Stimulated activated naive CD4-positive, alpha-beta T cell (primary cell): ENCODE data around the gene KCNC3.
A peak's percentile ranks its signal among the peaks of the same experiment; 100 is the strongest.
"Not testable (repeated sequence)": the region's sequence is repeated elsewhere in the genome, so short reads cannot be mapped to it uniquely, and the experiment has no call there.

Source experiments
- DNase-seq, 6 experiments: peaks; one replicate each; lab custom pipeline; 2025; lab: John Stamatoyannopoulos, UW

The KCNC3 gene

DNA sequence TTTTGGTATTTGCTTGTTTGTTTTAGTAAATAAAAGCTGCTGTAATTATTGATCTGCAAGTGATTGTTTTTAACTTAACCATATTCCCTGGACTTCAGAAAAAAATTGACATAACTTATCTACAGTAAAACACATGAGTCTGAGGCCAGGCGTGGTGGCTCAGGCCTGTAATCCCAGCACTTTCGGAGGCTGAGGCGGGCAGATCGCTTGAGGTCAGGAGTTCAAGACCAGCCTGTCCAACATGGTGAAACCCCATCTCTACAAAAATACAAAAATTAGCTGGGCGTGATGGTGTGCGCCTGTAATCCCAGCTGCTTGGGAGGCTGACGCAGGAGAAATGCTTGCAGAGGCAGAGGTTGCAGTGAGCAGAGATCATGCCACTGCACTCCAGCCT, 24.3 kb upstream of the KCNC3 start:
- DNase-seq: not testable (repeated sequence)

- no peak for DNase-seq
These were observed 23.1 kb upstream of the KCNC3 start for GRCh38 chr19:50352242-50352641.

GRCh38 chr19:50349277-50350057, 20.3 kb upstream of the KCNC3 start:
- no peak for DNase-seq

- DNase-seq: not testable (repeated sequence)
These were observed 18.0 kb upstream of the KCNC3 start for GRCh38 chr19:50347089-50347581.

DNA sequence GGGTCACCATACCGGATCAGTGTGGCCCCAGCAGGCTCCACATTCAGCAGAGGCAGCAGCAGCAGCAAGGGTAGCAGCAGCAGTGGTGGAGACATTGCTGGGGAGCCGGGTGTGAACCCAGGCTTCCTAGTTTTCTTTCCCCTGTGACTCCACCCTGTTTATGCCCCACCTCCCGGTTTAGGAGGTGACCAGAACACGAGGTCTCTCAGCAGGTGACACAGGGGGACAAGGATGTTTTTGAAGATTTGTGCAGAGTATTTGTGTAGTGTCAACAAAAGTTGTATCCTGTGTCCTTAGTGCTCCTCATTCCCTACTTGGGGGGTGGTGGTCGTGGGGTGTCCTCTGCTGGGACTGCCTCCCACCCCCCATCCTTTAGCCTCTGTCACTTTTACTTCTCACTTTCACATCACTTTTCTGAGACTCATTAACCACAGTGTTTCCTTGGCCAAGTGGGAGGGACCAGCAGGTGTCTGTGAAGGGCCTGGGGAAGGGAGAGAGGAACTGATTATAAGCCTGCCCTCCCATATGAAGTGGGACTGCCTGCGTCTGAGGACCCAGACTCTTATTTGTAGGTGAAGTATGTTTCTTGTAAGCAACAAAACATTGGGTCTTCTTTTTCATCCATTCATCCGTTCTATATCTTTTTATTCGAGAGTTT, 15.6 kb upstream of the KCNC3 start:
- DNase-seq: no peak

DNA sequence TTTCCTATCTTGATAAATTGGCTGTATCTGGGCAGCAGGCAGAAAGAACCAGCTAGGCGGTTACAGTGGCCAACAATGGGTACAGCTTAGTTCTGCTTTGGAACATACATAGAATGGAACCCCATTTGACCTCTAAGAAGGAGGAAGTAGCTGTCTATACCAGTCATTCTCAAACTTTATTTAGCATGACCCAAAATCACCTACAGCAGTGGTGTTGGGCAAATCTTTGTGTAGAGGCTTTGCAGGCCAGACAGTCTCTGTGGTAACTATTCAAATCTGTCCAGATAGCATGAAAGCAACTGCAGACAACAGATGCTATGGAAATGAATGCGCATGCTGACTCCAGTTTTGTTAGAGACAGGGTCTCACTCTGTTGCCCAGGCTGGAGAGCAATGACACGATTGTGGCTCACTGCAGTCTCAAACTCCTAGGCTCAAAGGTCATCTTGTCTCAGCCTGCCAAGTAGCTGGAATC, 12.0 kb upstream of the KCNC3 start:
- DNase-seq: no peak

DNA sequence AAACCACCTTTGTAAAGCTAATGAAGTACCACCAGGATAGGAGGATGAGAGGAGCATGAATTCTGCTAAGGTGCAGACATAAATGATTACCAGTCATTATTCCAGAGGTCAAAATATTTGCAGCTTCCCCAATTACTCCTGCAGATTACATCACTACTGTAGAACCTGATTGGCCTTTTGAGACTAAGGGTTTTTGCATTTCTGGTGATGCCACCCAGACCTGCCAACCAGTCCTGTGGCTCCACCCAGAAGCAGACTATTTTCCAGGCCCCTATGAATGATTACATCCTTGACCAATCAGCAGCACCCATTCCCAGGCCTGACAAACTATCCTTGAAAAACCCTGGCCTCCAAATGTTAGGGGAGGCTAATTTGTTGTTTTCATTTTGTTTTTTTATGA, 11.2 kb upstream of the KCNC3 start:
- no peak for DNase-seq

DNA sequence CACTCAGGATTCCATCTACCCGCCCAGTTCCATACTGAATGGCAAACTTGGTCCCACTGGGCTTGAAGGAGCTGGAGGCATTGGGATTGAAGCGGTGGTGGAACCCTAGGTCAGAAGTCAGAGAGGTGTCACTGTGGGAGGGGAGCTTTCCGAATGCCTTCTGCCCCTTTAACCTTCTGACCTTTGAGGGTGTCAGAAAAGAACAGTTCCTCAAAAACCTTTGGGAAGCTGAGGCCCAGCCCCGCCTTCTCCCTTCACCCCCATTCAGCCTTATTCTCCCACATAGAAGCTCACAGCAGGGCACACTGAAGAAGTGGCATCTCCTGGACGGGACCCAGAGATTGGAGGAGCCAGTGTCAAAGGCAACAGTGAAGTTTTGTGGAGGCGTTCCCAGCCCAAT, 7.9 kb upstream of the KCNC3 start:
- not testable (repeated sequence) for DNase-seq

- no peak for DNase-seq
These were observed 5.7 kb upstream of the KCNC3 start for GRCh38 chr19:50334741-50335421.

DNA sequence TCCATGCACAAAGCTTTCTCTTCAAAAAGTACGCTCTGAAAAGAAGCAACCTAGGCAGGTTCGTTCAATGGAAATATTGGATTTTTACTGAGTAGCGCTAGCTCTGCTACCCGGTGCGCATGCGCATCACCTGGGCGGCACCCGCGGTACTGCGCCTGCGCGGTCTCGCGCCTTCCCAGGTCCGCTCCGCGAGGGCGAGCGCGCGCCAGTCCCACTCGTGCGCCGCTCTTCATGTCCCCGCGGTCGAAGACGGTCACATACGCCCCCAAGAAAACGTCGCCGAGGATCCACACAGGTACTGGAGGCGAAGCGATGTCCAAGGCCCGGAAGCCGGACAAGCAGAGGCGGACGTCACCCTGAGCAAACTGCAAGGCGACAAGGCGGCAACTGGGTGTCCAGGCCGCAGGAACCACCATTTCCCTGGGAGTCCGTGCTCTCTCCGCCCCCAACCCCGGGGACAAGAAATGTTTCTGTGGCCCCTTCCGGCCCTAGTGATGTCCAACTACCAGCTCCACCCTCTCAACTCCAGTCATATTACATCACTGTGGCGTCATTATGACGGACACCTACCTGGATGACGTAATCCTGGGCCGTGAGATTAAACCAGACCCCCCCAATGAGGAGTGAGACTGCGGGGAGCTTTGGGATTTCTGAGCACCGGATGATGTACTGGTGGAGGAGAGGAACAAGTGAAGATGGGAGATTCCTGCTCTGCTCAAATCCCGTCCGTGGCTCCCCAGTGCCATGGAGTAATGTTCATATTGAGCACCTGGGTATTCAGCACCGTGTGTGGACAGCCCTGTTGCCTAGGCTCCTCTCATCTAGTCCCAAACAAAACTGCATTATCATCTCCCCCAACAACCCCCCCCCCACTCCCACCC, 4.8 kb upstream of the KCNC3 start:
- DNase-seq: peak in 5 of 6 experiments; percentile 79 to 94 (median 83)

DNA sequence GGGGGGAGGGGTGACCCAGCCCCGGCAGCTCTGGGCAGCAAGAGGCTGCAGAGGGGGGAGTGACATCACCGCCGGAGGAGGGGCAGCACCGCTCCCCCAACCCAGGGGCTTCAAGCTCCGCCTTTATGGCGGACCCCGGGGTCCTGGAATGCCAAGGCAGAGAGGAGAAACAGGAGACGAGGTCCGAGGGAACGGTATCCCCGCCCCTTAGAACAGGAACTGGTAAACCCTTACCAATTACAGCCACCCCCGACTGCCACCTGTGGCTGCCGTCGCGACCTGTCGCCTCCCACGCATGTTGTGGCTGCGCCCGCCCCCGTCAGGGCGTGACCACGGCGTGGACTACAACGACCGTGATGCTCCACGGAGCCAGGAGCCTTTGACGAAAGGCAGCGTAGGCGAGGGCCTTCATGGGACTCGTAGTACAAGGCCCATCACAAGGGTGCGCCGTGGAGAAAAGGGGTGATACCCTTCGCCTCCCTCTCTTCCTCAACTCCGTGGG, 4.1 kb upstream of the KCNC3 start:
- peak in 5 of 6 experiments; percentile 83 to 94 (median 85) for DNase-seq

- no peak for DNase-seq
These were observed 3.3 kb upstream of the KCNC3 start for GRCh38 chr19:50332244-50333038.

GRCh38 chr19:50331994-50332243, 2.7 kb upstream of the KCNC3 start:
- DNase-seq: no peak

DNA sequence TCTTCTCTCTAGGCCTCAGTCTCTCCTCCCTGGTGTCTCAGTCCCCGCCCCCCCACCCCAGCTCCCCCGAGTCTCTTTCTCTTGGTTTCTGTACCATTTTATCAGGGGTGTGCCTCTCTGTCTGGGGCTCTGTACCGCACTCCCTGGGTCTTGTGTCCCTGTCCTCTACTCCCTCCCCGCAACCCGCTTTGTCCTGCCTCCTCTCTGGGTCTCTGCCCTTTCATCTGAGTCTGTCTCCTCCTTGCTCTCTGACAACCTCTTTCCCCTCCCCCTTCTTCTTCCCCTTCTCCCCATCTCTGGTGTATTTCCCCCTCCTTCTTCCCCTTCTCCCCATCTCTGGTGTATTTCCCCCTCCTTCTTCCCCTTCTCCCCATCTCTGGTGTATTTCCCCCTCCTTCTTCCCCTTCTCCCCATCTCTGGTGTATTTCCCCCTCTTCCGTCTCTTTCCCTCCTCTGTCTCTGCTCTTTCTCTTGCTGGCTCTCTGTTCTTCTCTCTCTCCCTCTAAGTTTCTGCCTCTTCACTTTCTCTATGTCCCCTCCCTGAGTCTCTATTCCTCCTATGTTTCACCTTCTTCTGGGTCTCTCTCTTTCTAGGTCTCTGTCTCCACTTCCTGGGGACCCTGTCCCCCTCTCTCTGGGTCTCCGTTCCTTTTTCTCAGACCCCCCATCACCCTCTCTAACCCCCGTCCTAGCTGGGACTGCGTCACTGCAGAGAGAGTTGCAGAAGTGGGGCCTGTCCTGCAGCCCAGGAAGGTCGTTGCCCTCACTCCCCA, 2.2 kb upstream of the KCNC3 start:
- DNase-seq: peak in 1 of 6 experiments; percentile 16

- DNase-seq: peak; percentile 46 to 83 (median 60)
These were observed 1.3 kb upstream of the KCNC3 start for GRCh38 chr19:50330365-50331078.

DNA sequence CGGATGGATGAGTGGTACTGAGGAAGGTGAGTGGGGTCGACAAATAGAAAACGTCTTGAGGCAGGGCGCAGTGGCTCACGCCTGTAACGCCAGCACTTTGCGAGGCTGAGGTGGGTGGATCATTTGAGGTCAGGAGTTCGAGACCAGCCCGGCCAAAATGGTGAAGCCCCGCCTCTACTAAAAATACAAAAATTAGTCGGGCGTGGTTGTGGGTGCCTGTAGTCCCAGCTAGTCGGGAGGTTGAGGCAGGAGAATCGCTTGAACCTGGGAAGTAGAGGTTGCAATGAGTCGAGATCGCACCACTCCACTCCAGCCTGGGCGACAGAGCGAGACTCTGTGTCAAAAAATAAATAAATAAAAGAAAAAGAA, 733 bp upstream of the KCNC3 start:
- DNase-seq: not testable (repeated sequence)

DNA sequence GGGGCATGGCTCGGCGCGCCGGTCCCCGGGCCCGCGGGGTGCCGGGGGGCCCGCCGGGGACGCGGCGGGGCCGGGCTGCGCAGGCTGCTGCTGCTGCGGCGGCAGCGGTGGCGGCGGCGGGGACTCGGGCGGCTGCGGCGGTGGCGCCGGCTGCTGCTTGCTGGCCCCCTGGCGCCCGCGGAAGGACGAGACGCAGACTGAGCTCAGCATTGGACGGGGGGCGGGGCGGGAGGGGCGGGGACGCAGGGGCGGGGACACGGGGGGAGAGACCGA, 368 bp downstream of the KCNC3 start:
- DNase-seq: no peak

- peak in 2 of 6 experiments; percentile 21 to 36 for DNase-seq
These were observed 829 bp downstream of the KCNC3 start for GRCh38 chr19:50328224-50328872.
